ENCODE results near the gene CREB5.

DNA sequence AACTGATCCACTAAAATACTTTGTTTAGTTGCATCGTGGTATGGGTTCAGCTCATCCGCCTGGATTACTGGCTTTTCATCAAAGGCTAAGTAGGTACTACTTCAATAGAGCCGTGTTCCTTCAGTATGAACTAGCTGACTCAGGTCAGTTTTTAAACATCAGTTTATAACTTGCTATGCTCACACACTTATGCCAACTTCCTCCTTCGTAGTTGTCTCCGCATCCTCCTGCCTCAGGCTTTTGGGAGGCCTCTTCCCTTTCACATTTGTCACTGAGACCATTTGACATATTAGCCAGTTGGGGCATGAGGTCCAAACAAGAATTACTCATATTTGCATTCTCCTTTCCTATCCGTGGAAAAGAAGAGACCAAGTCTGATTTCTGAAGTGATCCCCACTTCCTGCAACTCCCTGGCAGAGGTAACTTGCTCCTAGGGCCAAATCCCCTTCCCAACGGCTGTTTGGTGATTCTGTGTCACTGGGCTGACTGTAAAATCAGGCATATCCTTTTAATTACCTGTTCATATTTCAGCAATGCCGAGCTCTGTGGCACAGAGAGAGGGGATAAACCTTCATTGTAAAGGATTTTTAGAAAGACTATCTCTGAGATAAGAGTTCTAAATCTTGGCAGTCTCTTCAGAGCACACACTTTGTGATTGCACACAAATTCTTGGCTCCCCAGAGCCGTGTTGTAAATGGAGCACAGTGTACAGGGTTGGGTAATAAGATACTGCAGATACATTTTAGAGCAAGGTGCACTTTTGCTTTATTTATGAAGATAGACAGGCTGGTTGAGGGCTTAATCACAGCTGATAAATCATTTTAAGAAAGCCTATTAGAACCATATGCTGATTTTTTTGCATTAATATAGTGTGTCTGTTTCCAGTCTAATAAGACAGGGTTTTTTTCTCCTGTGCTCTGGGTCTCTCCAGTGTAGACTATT, 108.0 kb downstream of the CREB5 start:
- TF ChIP-seq CTCF (IDR thresholded peaks at IDR 0.05 in 4 of 5, conservative IDR thresholded peaks at IDR 0.05 in 1 of 5) (no peak), POLR2A (IDR thresholded peaks at IDR 0.05) (no peak)

All from gastrocnemius medialis (tissue), 4 donors.